GM12864 (cell line): ENCODE results near the gene VPS13D.
"Not testable (repeated sequence)": the region's sequence is repeated elsewhere in the genome, so short reads cannot be mapped to it uniquely, and the experiment has no call there.

ENCODE experiments used
- DNase-seq: peaks from one replicate; pipeline ENCODE4 v3.0.0-alpha.2; 2011; ENCODE audit warnings: low read depth
- H3K4me3 ChIP-seq: 2 replicates; pipeline ENCODE4 v1.5.1; 2011; ENCODE audit warnings: mild to moderate bottlenecking, low read depth, low read length, control low read depth
- TF ChIP-seq, protein P1 (sequence below): IDR thresholded peaks from 2 replicates; pipeline ENCODE4 v1.5.1; 2011; ENCODE audit warnings: low read depth, mild to moderate bottlenecking, moderate library complexity, low read length, control low read depth, inconsistent platforms; ENCODE audit errors: missing control alignments

VPS13D gene

DNA sequence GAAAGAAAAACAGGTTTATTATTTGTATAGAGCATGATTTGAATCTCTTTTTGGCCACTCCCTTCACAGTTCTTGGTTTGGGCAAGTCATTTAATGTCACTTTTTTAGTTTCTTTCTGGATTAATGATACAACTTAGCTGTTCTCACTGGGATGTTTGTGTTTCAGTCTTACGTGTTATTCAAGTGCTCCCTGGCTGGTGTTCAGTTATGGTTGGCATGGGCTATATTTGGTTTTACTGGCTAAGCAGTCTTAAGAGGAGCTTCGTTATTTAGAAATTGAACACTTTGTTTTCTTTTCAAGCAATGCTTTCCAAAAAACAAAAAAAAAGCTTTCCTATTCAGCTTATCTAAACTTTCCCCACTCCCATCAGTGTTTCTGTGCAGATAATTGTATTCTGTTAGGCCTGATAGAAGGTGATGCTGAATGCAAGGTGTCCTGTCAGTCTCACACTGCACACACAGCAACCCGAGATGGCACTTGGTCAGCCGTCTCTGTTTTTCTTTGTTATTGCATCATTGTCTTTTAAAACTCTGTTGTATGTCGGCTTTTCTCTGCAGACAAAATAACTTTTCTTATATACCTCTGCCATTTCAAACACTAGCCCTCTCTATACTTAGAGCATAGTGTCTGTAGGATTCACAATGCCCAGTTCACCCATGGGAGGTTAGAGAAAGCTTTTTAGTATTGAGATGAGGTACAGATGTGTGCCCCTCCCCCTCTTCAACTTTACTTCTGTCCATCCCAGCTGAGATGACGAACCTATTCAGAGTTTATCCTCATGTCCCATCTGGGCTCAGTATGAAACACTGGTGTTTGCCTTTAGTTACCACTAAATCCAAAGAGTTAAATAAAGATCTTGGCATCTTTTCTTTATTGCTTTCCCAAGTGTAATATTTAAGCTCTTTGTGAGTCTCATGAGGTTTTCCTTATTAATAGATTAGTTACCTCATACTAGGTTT, 80.2 kb downstream of the VPS13D start:
- TF ChIP-seq, protein P1, sequence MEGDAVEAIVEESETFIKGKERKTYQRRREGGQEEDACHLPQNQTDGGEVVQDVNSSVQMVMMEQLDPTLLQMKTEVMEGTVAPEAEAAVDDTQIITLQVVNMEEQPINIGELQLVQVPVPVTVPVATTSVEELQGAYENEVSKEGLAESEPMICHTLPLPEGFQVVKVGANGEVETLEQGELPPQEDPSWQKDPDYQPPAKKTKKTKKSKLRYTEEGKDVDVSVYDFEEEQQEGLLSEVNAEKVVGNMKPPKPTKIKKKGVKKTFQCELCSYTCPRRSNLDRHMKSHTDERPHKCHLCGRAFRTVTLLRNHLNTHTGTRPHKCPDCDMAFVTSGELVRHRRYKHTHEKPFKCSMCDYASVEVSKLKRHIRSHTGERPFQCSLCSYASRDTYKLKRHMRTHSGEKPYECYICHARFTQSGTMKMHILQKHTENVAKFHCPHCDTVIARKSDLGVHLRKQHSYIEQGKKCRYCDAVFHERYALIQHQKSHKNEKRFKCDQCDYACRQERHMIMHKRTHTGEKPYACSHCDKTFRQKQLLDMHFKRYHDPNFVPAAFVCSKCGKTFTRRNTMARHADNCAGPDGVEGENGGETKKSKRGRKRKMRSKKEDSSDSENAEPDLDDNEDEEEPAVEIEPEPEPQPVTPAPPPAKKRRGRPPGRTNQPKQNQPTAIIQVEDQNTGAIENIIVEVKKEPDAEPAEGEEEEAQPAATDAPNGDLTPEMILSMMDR: no peak
- H3K4me3 ChIP-seq: no peak overlapping the region
- DNase-seq: no peak

DNA sequence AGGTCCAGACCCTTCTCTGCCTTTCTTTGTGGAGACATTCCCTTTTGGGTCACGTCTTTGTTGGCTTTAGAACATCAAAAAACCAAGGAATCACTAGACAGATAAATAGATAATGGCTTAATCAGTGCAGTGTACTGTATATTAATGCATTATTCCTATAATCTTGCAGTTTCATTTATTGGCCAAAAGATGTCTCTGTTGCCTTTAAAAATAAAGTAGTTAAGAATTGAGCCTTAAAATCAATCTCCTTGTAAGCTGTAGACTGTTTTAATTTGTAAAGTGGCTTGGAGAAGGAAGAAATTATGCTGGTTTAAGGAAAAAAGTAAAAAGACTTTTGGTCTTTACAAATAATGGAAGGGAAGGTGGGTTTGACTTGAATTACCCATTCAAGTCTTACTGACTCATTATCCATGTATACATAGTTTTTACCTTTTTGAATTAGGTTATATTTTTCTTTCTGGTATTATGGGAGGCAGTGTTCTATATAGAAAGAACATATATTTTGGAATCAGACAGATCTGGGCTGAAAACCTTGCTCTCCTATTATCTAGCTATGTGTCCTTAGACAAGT, 84.6 kb downstream of the VPS13D start:
- H3K4me3 ChIP-seq: no peak overlapping the region
- TF ChIP-seq, protein P1: peak; percentile 20
- no peak for DNase-seq

DNA sequence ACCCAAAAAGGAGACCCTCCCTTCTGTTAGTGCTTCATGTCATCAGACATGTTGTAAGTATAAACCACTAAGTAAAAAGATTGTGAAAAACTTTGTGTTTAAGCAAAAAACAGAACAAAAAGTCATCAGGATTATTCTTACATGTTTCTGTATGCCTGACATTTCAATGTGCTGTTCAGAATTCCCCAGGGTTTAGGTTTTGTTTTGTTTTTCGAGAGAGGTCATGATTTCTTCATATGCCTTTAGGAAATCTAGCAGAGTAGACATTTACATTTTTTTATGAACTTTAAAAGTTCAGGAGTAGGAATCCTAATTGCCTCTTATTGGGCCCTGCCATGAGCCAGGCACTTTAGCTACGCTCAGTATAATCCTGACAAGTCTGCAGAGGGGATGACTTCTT, 85.3 kb downstream of the VPS13D start:
- TF ChIP-seq, protein P1: no peak
- no peak overlapping the region for H3K4me3 ChIP-seq
- DNase-seq: no peak

DNA sequence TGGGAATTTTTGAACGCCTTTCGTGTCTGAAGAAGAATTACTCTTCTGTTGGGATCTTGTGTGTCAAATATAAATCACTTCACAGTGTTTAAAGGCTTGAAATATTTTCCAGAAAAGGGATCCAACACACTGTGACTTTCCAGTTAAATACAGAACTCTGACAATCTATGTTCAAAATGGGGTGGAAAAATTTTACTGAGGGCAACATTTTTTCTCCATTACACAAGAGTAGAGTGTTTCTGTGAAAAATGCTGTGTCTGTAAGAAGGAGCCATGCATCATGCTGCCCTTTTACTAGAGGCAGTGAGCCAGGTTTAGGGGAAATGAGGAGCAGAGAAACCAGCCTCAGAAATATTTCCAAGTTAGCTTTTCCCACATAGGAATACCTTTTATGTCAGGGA, 86.5 kb downstream of the VPS13D start:
- no peak for DNase-seq
- no peak overlapping the region for H3K4me3 ChIP-seq
- TF ChIP-seq, protein P1: no peak

DNA sequence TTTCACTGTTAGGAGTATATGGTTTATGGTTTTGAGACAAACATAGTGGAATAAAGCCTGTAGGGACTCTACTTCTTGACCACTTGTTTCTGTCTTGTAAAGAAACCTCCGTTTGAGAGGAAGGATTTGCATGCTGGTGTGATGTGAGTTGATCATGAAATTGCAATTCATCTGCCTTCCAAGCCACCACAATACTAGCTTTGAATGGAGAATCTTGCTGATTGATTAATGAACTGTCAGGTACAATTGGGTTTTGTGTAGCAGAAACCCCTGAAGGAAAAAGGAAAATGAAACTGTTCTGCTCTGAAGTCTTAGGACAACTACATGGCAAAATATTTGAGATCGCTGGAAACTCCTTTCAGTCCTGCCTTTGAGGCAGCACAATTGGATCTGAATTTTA, 90.7 kb downstream of the VPS13D start:
- DNase-seq: no peak
- TF ChIP-seq, protein P1: no peak
- H3K4me3 ChIP-seq: no peak overlapping the region

DNA sequence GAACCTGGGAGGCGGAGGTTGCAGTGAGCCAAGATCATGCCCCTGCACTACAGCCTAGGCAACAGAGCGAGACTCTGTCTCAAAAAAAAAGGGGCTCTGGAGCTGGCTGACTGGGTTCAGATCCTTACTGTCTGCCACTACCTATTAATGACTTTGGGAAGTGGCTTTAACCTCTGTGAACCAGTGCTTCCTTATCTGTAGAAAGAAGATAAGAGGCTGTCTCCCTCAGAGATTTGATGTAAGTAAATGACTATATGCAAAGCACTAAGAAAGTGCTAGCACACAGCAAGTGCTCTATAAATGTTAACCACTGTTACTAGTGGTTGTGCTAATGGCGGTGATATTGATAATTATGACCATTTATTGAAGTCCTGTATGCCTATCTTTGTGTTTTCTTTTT, 94.6 kb downstream of the VPS13D start:
- TF ChIP-seq, protein P1: no peak
- DNase-seq: no peak
- no peak overlapping the region for H3K4me3 ChIP-seq

DNA sequence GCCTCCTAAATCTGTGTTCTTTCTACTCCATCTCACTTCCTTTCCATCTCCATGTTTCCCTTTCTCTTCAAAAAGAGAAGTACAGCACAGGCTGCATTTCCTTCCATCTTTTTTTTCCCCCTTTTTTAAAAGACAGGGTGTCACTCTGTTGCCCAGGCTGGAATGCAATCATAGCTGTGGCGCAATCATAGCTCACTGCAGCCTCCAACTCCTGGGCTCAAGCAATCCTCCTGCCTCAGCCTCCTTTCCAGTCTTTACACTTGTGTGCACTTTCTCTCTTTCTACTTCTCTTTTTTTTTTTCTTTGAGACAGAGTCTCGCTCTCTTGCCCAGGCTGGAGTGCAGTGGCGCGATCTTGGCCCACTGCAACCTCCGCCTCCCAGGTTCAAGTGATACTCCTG, 95.1 kb downstream of the VPS13D start:
- H3K4me3 ChIP-seq, DNase-seq: not testable (repeated sequence)
